ENCODE results near the gene SH3TC1. TPM values are rescaled to one million over a fixed set of nuclear protein-coding genes. Genes with fewer than 3 reads are reported as not detected.

The SH3TC1 gene
- polyA plus RNA-seq, 3 donors, result 36.9 to 85.7 (median 41.9) TPM

DNA sequence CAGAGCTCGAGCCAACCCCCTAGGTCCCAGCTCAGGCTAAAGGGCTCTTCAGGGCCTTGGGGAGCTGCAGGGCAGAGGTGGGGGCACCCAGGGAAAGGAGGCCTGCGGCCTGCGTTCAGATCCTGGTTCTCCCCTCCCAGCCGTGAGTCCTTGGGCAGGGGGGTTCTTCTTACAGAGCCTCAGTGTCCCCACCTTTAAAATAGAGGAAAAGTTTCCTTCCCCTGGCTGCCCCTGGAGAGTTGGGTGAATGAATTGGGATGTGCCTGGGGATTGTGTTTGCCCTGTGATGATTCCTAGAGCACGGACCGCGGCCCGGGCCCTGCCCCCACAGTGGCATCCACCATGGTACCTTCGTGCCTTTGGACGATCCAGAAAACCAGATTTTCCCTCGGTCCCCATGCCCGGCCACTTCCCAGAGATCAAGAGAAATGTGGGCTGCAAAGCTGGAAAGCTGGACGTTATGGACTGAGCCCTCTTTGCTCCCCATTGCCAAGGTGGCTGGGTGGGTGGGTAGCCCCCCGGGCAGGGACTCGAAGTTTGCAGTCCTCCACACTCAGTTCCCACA, 81.9 kb downstream of the SH3TC1 start:
- 97% methylated on average over 10 of the region's 15 CpGs for WGBS (ENCODE audit: insufficient coverage)
- no peaks in the 10 kb centered on the region for H3K36me3 ChIP-seq (replicated peaks in 1 of 2; ENCODE audit: control insufficient read depth in 1 of 2, insufficient read depth in 2 of 2, low read length in 2 of 2)
- H4K20me1 ChIP-seq (ENCODE audit: insufficient read depth, low read length), result no peaks in the 10 kb centered on the region
- H3K4me2 ChIP-seq (replicated peaks; ENCODE audit: extremely low read depth, low read length, poor library complexity, severe bottlenecking), result no peak overlapping the region
- TF ChIP-seq, protein P1, sequence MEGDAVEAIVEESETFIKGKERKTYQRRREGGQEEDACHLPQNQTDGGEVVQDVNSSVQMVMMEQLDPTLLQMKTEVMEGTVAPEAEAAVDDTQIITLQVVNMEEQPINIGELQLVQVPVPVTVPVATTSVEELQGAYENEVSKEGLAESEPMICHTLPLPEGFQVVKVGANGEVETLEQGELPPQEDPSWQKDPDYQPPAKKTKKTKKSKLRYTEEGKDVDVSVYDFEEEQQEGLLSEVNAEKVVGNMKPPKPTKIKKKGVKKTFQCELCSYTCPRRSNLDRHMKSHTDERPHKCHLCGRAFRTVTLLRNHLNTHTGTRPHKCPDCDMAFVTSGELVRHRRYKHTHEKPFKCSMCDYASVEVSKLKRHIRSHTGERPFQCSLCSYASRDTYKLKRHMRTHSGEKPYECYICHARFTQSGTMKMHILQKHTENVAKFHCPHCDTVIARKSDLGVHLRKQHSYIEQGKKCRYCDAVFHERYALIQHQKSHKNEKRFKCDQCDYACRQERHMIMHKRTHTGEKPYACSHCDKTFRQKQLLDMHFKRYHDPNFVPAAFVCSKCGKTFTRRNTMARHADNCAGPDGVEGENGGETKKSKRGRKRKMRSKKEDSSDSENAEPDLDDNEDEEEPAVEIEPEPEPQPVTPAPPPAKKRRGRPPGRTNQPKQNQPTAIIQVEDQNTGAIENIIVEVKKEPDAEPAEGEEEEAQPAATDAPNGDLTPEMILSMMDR (IDR thresholded peaks at IDR 0.05), result no peak
- no peak overlapping the region for H3K4me3 ChIP-seq (replicated peaks in 1 of 3; ENCODE audit: low read depth in 2 of 3, low read length in 3 of 3)
- H3K79me2 ChIP-seq (ENCODE audit: insufficient read depth, low read length), result no peaks in the 10 kb centered on the region
- no peaks in the 10 kb centered on the region for H3K27me3 ChIP-seq (ENCODE audit: control insufficient read depth in 2 of 2, insufficient read depth in 2 of 2, low read length in 2 of 2)
- H2AFZ ChIP-seq (ENCODE audit: insufficient read depth, low read depth, low read length, poor library complexity, severe bottlenecking), result no peak overlapping the region
- Mint-ChIP-seq H3K4me1 (peaks cover 26% of the 10 kb centered on the region), H3K27ac (no peak overlapping the region), H3K9me3 (no peaks in the 10 kb centered on the region), H3K27me3 (ENCODE audit: low read depth in 3 of 3) (peaks cover 4 to 10% (median 8%) of the 10 kb centered on the region in 3 donors), H3K36me3 (no peaks in the 10 kb centered on the region), H3K4me3 (no peak overlapping the region)
- no peak overlapping the region for H3K27ac ChIP-seq (ENCODE audit: low read depth in 1 of 2, low read length in 2 of 2)
- peaks cover 7 to 14% of the 10 kb centered on the region in 2 donors for H3K4me1 ChIP-seq (ENCODE audit: control insufficient read depth in 1 of 2, insufficient read depth in 2 of 2, low read length in 2 of 2)
- intact Hi-C loops (cut with micrococcal nuclease), result no loop called here
- DNase-seq, result no peak
- H3K9ac ChIP-seq (ENCODE audit: insufficient read depth, low read length, poor library complexity, severe bottlenecking), result no peak overlapping the region
- no peaks in the 10 kb centered on the region for H3K9me3 ChIP-seq (replicated peaks in 1 of 2; ENCODE audit: control insufficient read depth in 1 of 2, insufficient read depth in 1 of 2, low read length in 2 of 2)

DNA sequence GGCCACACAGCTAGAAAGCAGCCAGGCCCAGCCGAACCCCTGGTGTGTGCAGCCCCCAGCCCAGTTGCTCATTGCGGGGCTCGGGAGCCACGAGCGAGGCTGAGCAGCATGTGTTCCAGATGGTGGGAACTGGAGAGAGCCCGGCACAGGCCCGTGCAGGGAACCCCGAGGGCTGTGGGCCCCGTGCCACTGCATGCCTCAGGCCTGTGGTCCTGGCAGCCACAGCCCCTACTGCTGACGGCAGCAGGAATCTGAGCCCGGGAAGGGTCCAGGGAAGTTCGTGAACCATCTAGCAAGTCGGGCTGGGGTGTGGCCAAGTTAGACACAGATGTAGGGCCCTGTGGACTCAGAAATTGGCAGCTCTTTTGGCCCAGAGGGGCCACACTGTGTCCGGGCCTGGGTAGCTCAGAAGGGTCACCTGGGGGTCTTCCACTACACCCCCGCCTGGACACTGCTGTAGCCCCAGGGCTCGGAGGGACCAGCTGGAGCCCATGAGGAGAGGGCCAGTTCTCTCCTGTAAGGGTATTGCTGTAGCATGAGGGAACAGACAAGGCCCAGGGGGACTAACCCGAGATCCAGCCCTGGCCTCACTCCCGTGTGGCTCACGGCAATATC, 82.5 kb downstream of the SH3TC1 start:
- no peak for DNase-seq
- H3K27me3 ChIP-seq (ENCODE audit: control insufficient read depth in 2 of 2, insufficient read depth in 2 of 2, low read length in 2 of 2), result no peaks in the 10 kb centered on the region
- H3K9me3 ChIP-seq (replicated peaks in 1 of 2; ENCODE audit: control insufficient read depth in 1 of 2, insufficient read depth in 1 of 2, low read length in 2 of 2), result no peaks in the 10 kb centered on the region
- no peaks in the 10 kb centered on the region for H3K36me3 ChIP-seq (replicated peaks in 1 of 2; ENCODE audit: control insufficient read depth in 1 of 2, insufficient read depth in 2 of 2, low read length in 2 of 2)
- H2AFZ ChIP-seq (ENCODE audit: insufficient read depth, low read depth, low read length, poor library complexity, severe bottlenecking), result no peak overlapping the region
- intact Hi-C loops (cut with micrococcal nuclease), result no loop called here
- H3K79me2 ChIP-seq (ENCODE audit: insufficient read depth, low read length), result no peaks in the 10 kb centered on the region
- peaks cover 26% of the 10 kb centered on the region for H3K4me1 Mint-ChIP-seq
- no peaks in the 10 kb centered on the region for H3K36me3 Mint-ChIP-seq
- H3K9ac ChIP-seq (ENCODE audit: insufficient read depth, low read length, poor library complexity, severe bottlenecking), result no peak overlapping the region
- WGBS (ENCODE audit: insufficient coverage), result 92% methylated on average over 18 of the region's 19 CpGs
- peaks cover 4 to 8% (median 5%) of the 10 kb centered on the region in 3 donors for H3K27me3 Mint-ChIP-seq (ENCODE audit: low read depth in 3 of 3)
- H3K27ac ChIP-seq (ENCODE audit: low read depth in 1 of 2, low read length in 2 of 2), result no peak overlapping the region
- H3K9me3 Mint-ChIP-seq, result no peaks in the 10 kb centered on the region
- no peak overlapping the region for H3K4me3 ChIP-seq (replicated peaks in 1 of 3; ENCODE audit: low read depth in 2 of 3, low read length in 3 of 3)
- no peaks in the 10 kb centered on the region for H4K20me1 ChIP-seq (ENCODE audit: insufficient read depth, low read length)
- TF ChIP-seq, protein P1 (IDR thresholded peaks at IDR 0.05), result no peak
- H3K4me1 ChIP-seq (ENCODE audit: control insufficient read depth in 1 of 2, insufficient read depth in 2 of 2, low read length in 2 of 2), result peaks cover 7 to 14% of the 10 kb centered on the region in 2 donors
- H3K27ac Mint-ChIP-seq, result no peak overlapping the region
- H3K4me3 Mint-ChIP-seq, result no peak overlapping the region
- no peak overlapping the region for H3K4me2 ChIP-seq (replicated peaks; ENCODE audit: extremely low read depth, low read length, poor library complexity, severe bottlenecking)

All from CD14-positive monocyte (primary cell).